Body of pancreas (tissue), 4 donors: ENCODE measurements around the gene PVALEF. TPM values are rescaled to one million over a fixed set of nuclear protein-coding genes. Genes with fewer than 3 reads are reported as not detected.

Source experiments
- ATAC-seq: fragments of 150-250 bp; one replicate; pipeline ENCODE4 v1.9.1; 2016
- DNase-seq, 4 donors: peaks; one replicate each; pipeline ENCODE4 v3.0.0-alpha.2; 2019
- H3K27ac ChIP-seq, 4 donors: fragments of 200-600 bp; sonication (generic); 1 replicate in 3 of 4; 2 replicates in 1 of 4; pipeline versions ENCODE4 v1.5.1 to v1.6.1; 2016 to 2019; ENCODE audit warnings: mild to moderate bottlenecking in 1 of 4, mixed read lengths in 1 of 4, moderate library complexity in 1 of 4
- H3K27me3 ChIP-seq, 2 donors: fragments of 200-600 bp; sonication (generic); one replicate each; pipeline ENCODE4 v1.6.0; 2016; ENCODE audit warnings: mild to moderate bottlenecking in 1 of 2
- H3K36me3 ChIP-seq, 2 donors: fragments of 200-600 bp; sonication (generic); replicated peaks in 1 of 2; 2 replicates each; pipeline ENCODE4 v1.5.1; 2016; ENCODE audit warnings: low read depth in 2 of 2; ENCODE audit not compliant: insufficient read depth in 1 of 2
- H3K4me1 ChIP-seq: fragments of 200-600 bp; sonication (generic); one replicate; pipeline ENCODE4 v1.6.0; 2016
- H3K4me3 ChIP-seq, 2 donors: fragments of 200-600 bp; sonication (generic); 1 replicate in 1 of 2; 2 replicates in 1 of 2; pipeline ENCODE4 v1.5.1; 2016 to 2019
- H3K9me3 ChIP-seq, 3 donors: fragments of 200-600 bp; sonication (generic); 1 replicate in 2 of 3; 2 replicates in 1 of 3; pipeline ENCODE4 v1.5.1; 2016
- POLR2A ChIP-seq, 3 donors: fragments of 450-650 bp; IDR thresholded peaks; one replicate each; pipeline ENCODE4 v1.6.1; 2016; ENCODE audit warnings: antibody characterized with exemption in 3 of 3, mild to moderate bottlenecking in 2 of 3
- WGBS, 2 donors: methylation state at CpG; one replicate each; pipeline ENCODE4 v1.1.5; 2017; 5-methylcytosine and 5-hydroxymethylcytosine counted together
- intact Hi-C: fragments of 100-400 bp; cut with DNase I; formaldehyde crosslinking; loops from one replicate; pipeline ENCODE4 v1.15.1; 2023
- total RNA-seq, 2 donors: library from RNA; depleted of rRNA; stranded (reverse); fragments of >200 nt; gene quantifications; one replicate each; pipeline ENCODE4 v1.1.0, GENCODE V29; 2016
- TF ChIP-seq, protein P1 (sequence below), 7 experiments: fragments of 450-650 bp in 4 of 7; fragments of 200-600 bp in 3 of 7; sonication (generic) in 3 of 7; IDR thresholded peaks; one replicate each; pipeline ENCODE4 v1.5.1; 2016 to 2019; ENCODE audit warnings: antibody characterized with exemption in 7 of 7

The PVALEF gene
- total RNA-seq, 2 donors from 2014 or later, result not detected

- no peak for TF ChIP-seq POLR2A (IDR thresholded peaks at IDR 0.05)
- TF ChIP-seq, protein P1, sequence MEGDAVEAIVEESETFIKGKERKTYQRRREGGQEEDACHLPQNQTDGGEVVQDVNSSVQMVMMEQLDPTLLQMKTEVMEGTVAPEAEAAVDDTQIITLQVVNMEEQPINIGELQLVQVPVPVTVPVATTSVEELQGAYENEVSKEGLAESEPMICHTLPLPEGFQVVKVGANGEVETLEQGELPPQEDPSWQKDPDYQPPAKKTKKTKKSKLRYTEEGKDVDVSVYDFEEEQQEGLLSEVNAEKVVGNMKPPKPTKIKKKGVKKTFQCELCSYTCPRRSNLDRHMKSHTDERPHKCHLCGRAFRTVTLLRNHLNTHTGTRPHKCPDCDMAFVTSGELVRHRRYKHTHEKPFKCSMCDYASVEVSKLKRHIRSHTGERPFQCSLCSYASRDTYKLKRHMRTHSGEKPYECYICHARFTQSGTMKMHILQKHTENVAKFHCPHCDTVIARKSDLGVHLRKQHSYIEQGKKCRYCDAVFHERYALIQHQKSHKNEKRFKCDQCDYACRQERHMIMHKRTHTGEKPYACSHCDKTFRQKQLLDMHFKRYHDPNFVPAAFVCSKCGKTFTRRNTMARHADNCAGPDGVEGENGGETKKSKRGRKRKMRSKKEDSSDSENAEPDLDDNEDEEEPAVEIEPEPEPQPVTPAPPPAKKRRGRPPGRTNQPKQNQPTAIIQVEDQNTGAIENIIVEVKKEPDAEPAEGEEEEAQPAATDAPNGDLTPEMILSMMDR (IDR thresholded peaks at IDR 0.05), result no peak
- Histone ChIP-seq H3K27ac (no peak overlapping the region), H3K4me1 (no peaks in the 10 kb centered on the region), H3K9me3 (no peaks in the 10 kb centered on the region), H3K4me3 (no peak overlapping the region), H3K27me3 (no peaks in the 10 kb centered on the region), H3K36me3 (no peaks in the 10 kb centered on the region)
- DNase-seq (no peak), ATAC-seq (no peak)
- intact Hi-C loops, result no loop called here
- 94 to 96% methylated on average over 9 to 10 of the region's 10 CpGs for WGBS, 2 donors
Observed at GRCh38 chr17:81208651-81209050, 43.3 kb downstream of the PVALEF start.

DNA sequence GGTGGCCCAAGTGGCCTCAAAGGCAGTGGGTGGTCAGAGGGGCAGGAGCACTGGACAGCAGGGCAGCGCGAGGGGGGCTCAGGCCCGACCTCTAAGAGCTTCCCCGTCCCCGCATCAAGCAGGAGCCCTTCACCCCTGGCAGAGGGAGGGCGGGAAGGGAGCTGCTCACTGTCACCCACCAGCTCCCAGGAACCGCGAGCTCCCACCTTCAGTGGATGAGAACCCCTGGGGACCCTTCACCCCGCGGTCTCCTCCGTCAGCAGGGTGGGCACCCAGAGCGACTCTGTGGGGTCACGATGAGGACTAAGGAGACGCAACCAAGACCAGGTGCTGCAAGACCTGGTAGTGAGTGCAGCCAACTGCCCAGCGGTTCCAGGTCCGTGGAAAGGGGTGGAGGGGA lies 43.8 kb downstream of the PVALEF start:
- no peaks in the 10 kb centered on the region for H3K4me1 ChIP-seq
- no peak overlapping the region for H3K27ac ChIP-seq
- no peak for DNase-seq
- no peaks in the 10 kb centered on the region for H3K27me3 ChIP-seq
- intact Hi-C loops, result no loop called here
- H3K36me3 ChIP-seq, result no peaks in the 10 kb centered on the region
- ATAC-seq, result no peak
- H3K9me3 ChIP-seq, result no peaks in the 10 kb centered on the region
- 94 to 95% methylated on average over 6 to 16 of the region's 16 CpGs for WGBS, 2 donors
- H3K4me3 ChIP-seq, result no peak overlapping the region
- TF ChIP-seq, protein P1 (IDR thresholded peaks at IDR 0.05), result no peak
- TF ChIP-seq POLR2A (IDR thresholded peaks at IDR 0.05), result no peak

GRCh38 chr17:81210466-81210865 lies 45.2 kb downstream of the PVALEF start:
- intact Hi-C loops, result no loop called here

GRCh38 chr17:81210868-81211267 lies 45.6 kb downstream of the PVALEF start:
- peak; percentile 12 for ATAC-seq
- H3K27me3 ChIP-seq, result no peaks in the 10 kb centered on the region
- intact Hi-C loops, result no loop called here
- H3K4me3 ChIP-seq, result no peak overlapping the region
- no peaks in the 10 kb centered on the region for H3K36me3 ChIP-seq
- 71 to 72% methylated on average over 14 of the region's 14 CpGs for WGBS, 2 donors
- H3K27ac ChIP-seq, result no peak overlapping the region
- no peaks in the 10 kb centered on the region for H3K9me3 ChIP-seq
- DNase-seq, result no peak
- TF ChIP-seq POLR2A (IDR thresholded peaks at IDR 0.05), result no peak
- TF ChIP-seq, protein P1 (IDR thresholded peaks at IDR 0.05), result no peak
- H3K4me1 ChIP-seq, result no peaks in the 10 kb centered on the region

More at GRCh38 chr17:81210466-81210865, 45.2 kb downstream of the PVALEF start:
- 65 to 80% methylated on average over 10 of the region's 10 CpGs for whole genome bisulfite sequencing, 2 donors
- Histone ChIP-seq H3K27me3 (no peaks in the 10 kb centered on the region), H3K9me3 (no peaks in the 10 kb centered on the region), H3K27ac (no peak overlapping the region), H3K4me1 (no peaks in the 10 kb centered on the region), H3K4me3 (no peak overlapping the region), H3K36me3 (no peaks in the 10 kb centered on the region)
- no peak for ATAC-seq
- no peak for TF ChIP-seq POLR2A (IDR thresholded peaks at IDR 0.05)
- TF ChIP-seq, protein P1 (IDR thresholded peaks at IDR 0.05), result no peak
- DNase-seq, result no peak

DNA sequence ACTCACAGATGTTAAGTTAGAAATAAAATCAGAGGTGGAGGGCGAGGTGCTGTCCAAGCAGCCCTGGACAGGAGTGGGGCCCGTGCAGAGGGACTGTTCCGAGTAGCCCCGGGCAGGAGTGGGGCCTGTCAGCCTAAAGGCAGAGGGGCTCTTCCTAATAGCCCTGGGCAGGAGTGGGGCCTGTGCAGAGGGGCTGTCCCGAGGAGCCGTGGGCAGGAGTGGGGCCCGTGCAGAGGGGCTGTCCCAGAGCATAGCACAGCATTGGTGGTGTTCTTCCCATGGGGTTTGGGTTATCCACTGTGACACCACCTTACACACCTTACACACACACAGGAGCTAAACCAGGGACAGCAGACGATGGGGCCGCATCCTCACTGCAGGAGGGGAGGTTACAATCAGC lies 47.1 kb downstream of the PVALEF start:
- H3K27me3 ChIP-seq, result no peaks in the 10 kb centered on the region
- DNase-seq (no peak), ATAC-seq (no peak)
- TF ChIP-seq POLR2A (IDR thresholded peaks at IDR 0.05), result no peak
- TF ChIP-seq, protein P1 (IDR thresholded peaks at IDR 0.05), result no peak
- H3K9me3 ChIP-seq, result no peaks in the 10 kb centered on the region
- intact Hi-C loops, result no loop called here
- no peak overlapping the region for H3K27ac ChIP-seq
- H3K4me3 ChIP-seq, result no peak overlapping the region
- no peaks in the 10 kb centered on the region for H3K4me1 ChIP-seq
- WGBS, 2 donors, result 90 to 93% methylated on average over 6 to 9 of the region's 9 CpGs
- no peaks in the 10 kb centered on the region for H3K36me3 ChIP-seq
